WTC11 (cell line): ENCODE results near the gene TDRD9. TPM values are rescaled to one million over a fixed set of nuclear protein-coding genes. Genes with fewer than 3 reads are reported as not detected.

Experiments
- ATAC-seq: fragments of 200-7000 bp; cut with Tn5 transposase; 2 replicates; pipeline ENCODE4 v1.10.0; 2021; ENCODE audit warnings: mild to moderate bottlenecking, moderate library complexity
- CTCF ChIA-PET: fragments of 300-600 bp; sonication (Branson Sonifier 250); formaldehyde crosslinking; loops from one replicate; lab custom pipeline; 2021; ENCODE audit warnings: antibody characterized with exemption; lab: Charles Lee
- POLR2A ChIA-PET: fragments of 350-600 bp; sonication (Branson Sonifier 250); formaldehyde crosslinking; loops from one replicate; lab custom pipeline; 2021; ENCODE audit warnings: antibody characterized with exemption; lab: Charles Lee
- DNase-seq: peaks from one replicate; pipeline ENCODE4 v3.0.0; 2021; ENCODE audit warnings: low spot score
- H3K27ac Mint-ChIP-seq: 2 replicates; pipeline ENCODE4 v1.8.0; 2021; ENCODE audit warnings: mixed read lengths
- H3K27me3 Mint-ChIP-seq: 2 replicates; pipeline ENCODE4 v1.8.0; 2021; ENCODE audit warnings: low read depth, mild to moderate bottlenecking, moderate library complexity, mixed read lengths
- H3K36me3 Mint-ChIP-seq: 2 replicates; pipeline ENCODE4 v1.8.0; 2021; ENCODE audit warnings: mixed read lengths
- H3K4me1 Mint-ChIP-seq: 2 replicates; pipeline ENCODE4 v1.8.0; 2022; ENCODE audit warnings: mixed read lengths
- H3K4me3 Mint-ChIP-seq: 2 replicates; pipeline ENCODE4 v1.8.0; 2021; ENCODE audit warnings: mild to moderate bottlenecking, moderate library complexity, mixed read lengths
- H3K9me3 Mint-ChIP-seq: 2 replicates; pipeline ENCODE4 v1.8.0; 2021; ENCODE audit warnings: mixed read lengths
- ELF4 ChIP-seq: sonication (generic); formaldehyde crosslinking; IDR thresholded peaks from 2 replicates; pipeline ENCODE4 v1.8.1; 2022; ENCODE audit warnings: low read depth, mild to moderate bottlenecking, moderate library complexity, missing genetic modification reagents
- ESRRA ChIP-seq: sonication (generic); formaldehyde crosslinking; IDR thresholded peaks from 2 replicates; pipeline ENCODE4 v1.8.1; 2022; ENCODE audit warnings: mild to moderate bottlenecking, missing genetic modification reagents, borderline replicate concordance
- FOXJ3 ChIP-seq: sonication (generic); formaldehyde crosslinking; IDR thresholded peaks from 2 replicates; pipeline ENCODE4 v1.9.0; 2021; ENCODE audit warnings: missing genetic modification reagents, mild to moderate bottlenecking, borderline replicate concordance
- FOXK1 ChIP-seq: sonication (generic); formaldehyde crosslinking; IDR thresholded peaks from 2 replicates; pipeline ENCODE4 v1.8.0; 2022; ENCODE audit warnings: mild to moderate bottlenecking, moderate library complexity, missing genetic modification reagents
- HMGA2 ChIP-seq: fragments of 250-450 bp; sonication (Bioruptor Pico); IDR thresholded peaks from 2 replicates; pipeline ENCODE4 v1.4.0; 2021; ENCODE audit warnings: mild to moderate bottlenecking, moderate library complexity
- JAZF1 ChIP-seq: fragments of 250-450 bp; sonication (Bioruptor Pico); IDR thresholded peaks from 2 replicates; pipeline ENCODE4 v1.9.0; 2021; ENCODE audit warnings: moderate library complexity, mild to moderate bottlenecking, inconsistent platforms
- NR2C2 ChIP-seq: sonication (generic); formaldehyde crosslinking; IDR thresholded peaks from 2 replicates; pipeline ENCODE4 v1.8.0; 2022; ENCODE audit warnings: mild to moderate bottlenecking, missing genetic modification reagents
- RELA ChIP-seq: sonication (generic); formaldehyde crosslinking; IDR thresholded peaks from 2 replicates; pipeline ENCODE4 v1.8.1; 2022; ENCODE audit warnings: missing genetic modification reagents, mild to moderate bottlenecking, borderline replicate concordance
- RORB ChIP-seq: fragments of 250-450 bp; sonication (Bioruptor Pico); IDR thresholded peaks from 2 replicates; pipeline ENCODE4 v1.9.0; 2021; ENCODE audit warnings: mild to moderate bottlenecking
- TEAD4 ChIP-seq: sonication (generic); formaldehyde crosslinking; IDR thresholded peaks from 2 replicates; pipeline ENCODE4 v1.8.0; 2022; ENCODE audit warnings: mild to moderate bottlenecking, missing genetic modification reagents
- TP53 ChIP-seq: sonication (generic); formaldehyde crosslinking; IDR thresholded peaks from 2 replicates; pipeline ENCODE4 v1.8.1; 2023; ENCODE audit warnings: mild to moderate bottlenecking, missing genetic modification reagents
- ZNF232 ChIP-seq: sonication (generic); formaldehyde crosslinking; IDR thresholded peaks from 2 replicates; pipeline ENCODE4 v1.8.0; 2022; ENCODE audit warnings: mild to moderate bottlenecking, missing genetic modification reagents
- ZNF416 ChIP-seq: fragments of 250-450 bp; sonication (Bioruptor Pico); IDR thresholded peaks from 2 replicates; pipeline ENCODE4 v1.9.0; 2021; ENCODE audit warnings: mild to moderate bottlenecking, inconsistent platforms
- total RNA-seq: library from RNA; stranded (reverse); gene quantifications from 3 replicates; pipeline ENCODE4 v1.2.3, GENCODE V29; 2021
- TF ChIP-seq, protein P1 (sequence below): sonication (generic); formaldehyde crosslinking; IDR thresholded peaks from 2 replicates; pipeline ENCODE4 v1.8.0; 2022; ENCODE audit warnings: missing genetic modification reagents
- TF ChIP-seq, protein P2 (sequence below): sonication (generic); formaldehyde crosslinking; IDR thresholded peaks from 2 replicates; pipeline ENCODE4 v1.8.0; 2022; ENCODE audit warnings: mild to moderate bottlenecking, missing genetic modification reagents
- TF ChIP-seq, protein P3 (sequence below): sonication (generic); formaldehyde crosslinking; IDR thresholded peaks from 2 replicates; pipeline ENCODE4 v1.8.1; 2022; ENCODE audit warnings: missing genetic modification reagents, borderline replicate concordance
- TF ChIP-seq, protein P4 (sequence below): sonication (generic); formaldehyde crosslinking; IDR thresholded peaks from 2 replicates; pipeline ENCODE4 v1.8.1; 2022; ENCODE audit warnings: mild to moderate bottlenecking, missing genetic modification reagents, moderate library complexity, borderline replicate concordance
- TF ChIP-seq, protein P5 (sequence below): sonication (generic); formaldehyde crosslinking; IDR thresholded peaks from 2 replicates; pipeline ENCODE4 v1.8.1; 2023; ENCODE audit warnings: mild to moderate bottlenecking, missing genetic modification reagents, borderline replicate concordance
- TF ChIP-seq, protein P6 (sequence below): sonication (generic); formaldehyde crosslinking; IDR thresholded peaks from 2 replicates; pipeline ENCODE4 v1.8.0; 2022; ENCODE audit warnings: mild to moderate bottlenecking, missing genetic modification reagents
- TF ChIP-seq, protein P7 (sequence below): sonication (generic); formaldehyde crosslinking; IDR thresholded peaks from 2 replicates; pipeline ENCODE4 v1.8.0; 2022; ENCODE audit warnings: mild to moderate bottlenecking, missing genetic modification reagents

The TDRD9 gene
- total RNA-seq, 1 experiment from 2014 or later, result 0.17 TPM

DNA sequence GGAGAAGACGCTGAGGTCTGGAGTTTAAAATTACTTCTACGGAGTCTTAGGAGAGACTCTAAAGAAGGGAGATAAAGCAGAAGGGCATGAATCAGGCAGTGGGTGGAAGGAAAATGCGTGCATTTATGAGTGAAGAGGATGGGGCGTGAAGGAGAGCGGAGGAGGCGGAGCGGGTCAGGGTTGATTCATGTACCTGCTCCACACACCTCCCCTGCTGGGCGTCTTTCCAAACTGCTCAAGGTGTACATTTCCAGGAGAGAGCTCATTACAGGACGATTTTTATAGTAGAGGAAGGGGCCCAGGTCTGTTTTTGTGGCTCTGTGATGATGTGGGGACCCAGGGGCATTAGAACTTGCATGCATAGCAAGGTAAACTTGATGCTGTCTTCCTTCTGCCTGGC, 92.2 kb downstream of the TDRD9 start (continued):
- TF ChIP-seq, protein P1, sequence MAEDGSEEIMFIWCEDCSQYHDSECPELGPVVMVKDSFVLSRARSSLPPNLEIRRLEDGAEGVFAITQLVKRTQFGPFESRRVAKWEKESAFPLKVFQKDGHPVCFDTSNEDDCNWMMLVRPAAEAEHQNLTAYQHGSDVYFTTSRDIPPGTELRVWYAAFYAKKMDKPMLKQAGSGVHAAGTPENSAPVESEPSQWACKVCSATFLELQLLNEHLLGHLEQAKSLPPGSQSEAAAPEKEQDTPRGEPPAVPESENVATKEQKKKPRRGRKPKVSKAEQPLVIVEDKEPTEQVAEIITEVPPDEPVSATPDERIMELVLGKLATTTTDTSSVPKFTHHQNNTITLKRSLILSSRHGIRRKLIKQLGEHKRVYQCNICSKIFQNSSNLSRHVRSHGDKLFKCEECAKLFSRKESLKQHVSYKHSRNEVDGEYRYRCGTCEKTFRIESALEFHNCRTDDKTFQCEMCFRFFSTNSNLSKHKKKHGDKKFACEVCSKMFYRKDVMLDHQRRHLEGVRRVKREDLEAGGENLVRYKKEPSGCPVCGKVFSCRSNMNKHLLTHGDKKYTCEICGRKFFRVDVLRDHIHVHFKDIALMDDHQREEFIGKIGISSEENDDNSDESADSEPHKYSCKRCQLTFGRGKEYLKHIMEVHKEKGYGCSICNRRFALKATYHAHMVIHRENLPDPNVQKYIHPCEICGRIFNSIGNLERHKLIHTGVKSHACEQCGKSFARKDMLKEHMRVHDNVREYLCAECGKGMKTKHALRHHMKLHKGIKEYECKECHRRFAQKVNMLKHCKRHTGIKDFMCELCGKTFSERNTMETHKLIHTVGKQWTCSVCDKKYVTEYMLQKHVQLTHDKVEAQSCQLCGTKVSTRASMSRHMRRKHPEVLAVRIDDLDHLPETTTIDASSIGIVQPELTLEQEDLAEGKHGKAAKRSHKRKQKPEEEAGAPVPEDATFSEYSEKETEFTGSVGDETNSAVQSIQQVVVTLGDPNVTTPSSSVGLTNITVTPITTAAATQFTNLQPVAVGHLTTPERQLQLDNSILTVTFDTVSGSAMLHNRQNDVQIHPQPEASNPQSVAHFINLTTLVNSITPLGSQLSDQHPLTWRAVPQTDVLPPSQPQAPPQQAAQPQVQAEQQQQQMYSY, result no peak
- TF ChIP-seq JAZF1 (CRISPR knock-in tag), result no peak
- TF ChIP-seq, protein P2, sequence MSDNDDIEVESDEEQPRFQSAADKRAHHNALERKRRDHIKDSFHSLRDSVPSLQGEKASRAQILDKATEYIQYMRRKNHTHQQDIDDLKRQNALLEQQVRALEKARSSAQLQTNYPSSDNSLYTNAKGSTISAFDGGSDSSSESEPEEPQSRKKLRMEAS (CRISPR knock-in tag), result no peak
- TF ChIP-seq ZNF416 (CRISPR knock-in tag), result no peak
- TF ChIP-seq RELA (CRISPR knock-in tag), result no peak

DNA sequence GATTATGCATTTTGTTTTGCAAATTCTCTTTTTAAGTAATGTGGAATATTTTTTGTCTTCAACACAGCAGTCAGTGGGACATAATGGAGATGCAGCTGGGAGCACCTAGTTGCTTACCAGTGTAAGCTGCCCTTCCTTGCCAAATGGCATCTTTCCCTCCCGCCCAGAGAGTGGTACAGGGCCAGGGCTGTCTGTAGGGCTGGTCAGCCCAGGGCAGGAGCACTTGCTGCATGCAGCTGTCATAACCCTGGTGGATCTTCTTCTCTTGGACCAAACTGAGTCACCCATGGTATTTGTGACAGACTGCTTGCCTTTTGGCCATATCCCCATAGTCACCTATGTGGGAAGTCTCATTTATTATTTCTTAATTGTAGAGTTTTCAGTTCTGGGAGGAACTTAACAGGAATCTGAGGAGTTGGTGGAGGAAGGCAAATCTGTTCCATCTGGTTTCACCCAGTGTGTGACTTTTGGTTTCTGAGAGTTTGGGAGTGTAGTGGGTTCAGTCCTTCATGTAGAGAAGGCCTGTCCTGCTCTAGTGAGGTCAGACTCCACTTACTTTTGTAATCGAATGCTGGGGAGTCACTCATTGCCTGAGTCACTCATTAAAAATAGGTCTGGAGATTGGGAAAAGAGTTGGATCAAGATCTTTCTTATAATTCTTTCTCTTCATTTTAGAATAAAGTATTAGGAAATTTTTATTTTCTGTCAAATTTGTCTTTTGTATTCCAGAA, 95.2 kb downstream of the TDRD9 start:
- ChIA-PET POLR2A (no interaction called here), CTCF (interaction anchor here (2.0 kb wide), 1 partner anchor 123 kb away, joined by 4 read pairs; no protein-coding TSS in a partner anchor)
- DNase-seq (no peak), ATAC-seq (no peak)
- H3K27ac Mint-ChIP-seq, result no peak overlapping the region
- H3K27me3 Mint-ChIP-seq, result no peaks in the 10 kb centered on the region
- no peaks in the 10 kb centered on the region for H3K9me3 Mint-ChIP-seq
- no peak overlapping the region for H3K4me3 Mint-ChIP-seq
- H3K36me3 Mint-ChIP-seq, result no peaks in the 10 kb centered on the region
- no peaks in the 10 kb centered on the region for H3K4me1 Mint-ChIP-seq
- TF ChIP-seq ELF4 (no peak), ZNF416 (CRISPR knock-in tag) (no peak), FOXK1 (CRISPR knock-in tag) (no peak), HMGA2 (CRISPR knock-in tag) (no peak), FOXJ3 (CRISPR knock-in tag) (no peak), TP53 (CRISPR knock-in tag) (no peak), ESRRA (CRISPR knock-in tag) (no peak), TEAD4 (no peak), RORB (CRISPR knock-in tag) (no peak), NR2C2 (CRISPR knock-in tag) (no peak), ZNF232 (no peak)
- TF ChIP-seq, protein P3, sequence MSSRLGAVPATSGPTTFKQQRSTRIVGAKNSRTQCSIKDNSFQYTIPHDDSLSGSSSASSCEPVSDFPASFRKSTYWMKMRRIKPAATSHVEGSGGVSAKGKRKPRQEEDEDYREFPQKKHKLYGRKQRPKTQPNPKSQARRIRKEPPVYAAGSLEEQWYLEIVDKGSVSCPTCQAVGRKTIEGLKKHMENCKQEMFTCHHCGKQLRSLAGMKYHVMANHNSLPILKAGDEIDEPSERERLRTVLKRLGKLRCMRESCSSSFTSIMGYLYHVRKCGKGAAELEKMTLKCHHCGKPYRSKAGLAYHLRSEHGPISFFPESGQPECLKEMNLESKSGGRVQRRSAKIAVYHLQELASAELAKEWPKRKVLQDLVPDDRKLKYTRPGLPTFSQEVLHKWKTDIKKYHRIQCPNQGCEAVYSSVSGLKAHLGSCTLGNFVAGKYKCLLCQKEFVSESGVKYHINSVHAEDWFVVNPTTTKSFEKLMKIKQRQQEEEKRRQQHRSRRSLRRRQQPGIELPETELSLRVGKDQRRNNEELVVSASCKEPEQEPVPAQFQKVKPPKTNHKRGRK, result no peak
- TF ChIP-seq, protein P4, sequence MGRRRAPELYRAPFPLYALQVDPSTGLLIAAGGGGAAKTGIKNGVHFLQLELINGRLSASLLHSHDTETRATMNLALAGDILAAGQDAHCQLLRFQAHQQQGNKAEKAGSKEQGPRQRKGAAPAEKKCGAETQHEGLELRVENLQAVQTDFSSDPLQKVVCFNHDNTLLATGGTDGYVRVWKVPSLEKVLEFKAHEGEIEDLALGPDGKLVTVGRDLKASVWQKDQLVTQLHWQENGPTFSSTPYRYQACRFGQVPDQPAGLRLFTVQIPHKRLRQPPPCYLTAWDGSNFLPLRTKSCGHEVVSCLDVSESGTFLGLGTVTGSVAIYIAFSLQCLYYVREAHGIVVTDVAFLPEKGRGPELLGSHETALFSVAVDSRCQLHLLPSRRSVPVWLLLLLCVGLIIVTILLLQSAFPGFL (CRISPR knock-in tag), result no peak
- TF ChIP-seq, protein P5, sequence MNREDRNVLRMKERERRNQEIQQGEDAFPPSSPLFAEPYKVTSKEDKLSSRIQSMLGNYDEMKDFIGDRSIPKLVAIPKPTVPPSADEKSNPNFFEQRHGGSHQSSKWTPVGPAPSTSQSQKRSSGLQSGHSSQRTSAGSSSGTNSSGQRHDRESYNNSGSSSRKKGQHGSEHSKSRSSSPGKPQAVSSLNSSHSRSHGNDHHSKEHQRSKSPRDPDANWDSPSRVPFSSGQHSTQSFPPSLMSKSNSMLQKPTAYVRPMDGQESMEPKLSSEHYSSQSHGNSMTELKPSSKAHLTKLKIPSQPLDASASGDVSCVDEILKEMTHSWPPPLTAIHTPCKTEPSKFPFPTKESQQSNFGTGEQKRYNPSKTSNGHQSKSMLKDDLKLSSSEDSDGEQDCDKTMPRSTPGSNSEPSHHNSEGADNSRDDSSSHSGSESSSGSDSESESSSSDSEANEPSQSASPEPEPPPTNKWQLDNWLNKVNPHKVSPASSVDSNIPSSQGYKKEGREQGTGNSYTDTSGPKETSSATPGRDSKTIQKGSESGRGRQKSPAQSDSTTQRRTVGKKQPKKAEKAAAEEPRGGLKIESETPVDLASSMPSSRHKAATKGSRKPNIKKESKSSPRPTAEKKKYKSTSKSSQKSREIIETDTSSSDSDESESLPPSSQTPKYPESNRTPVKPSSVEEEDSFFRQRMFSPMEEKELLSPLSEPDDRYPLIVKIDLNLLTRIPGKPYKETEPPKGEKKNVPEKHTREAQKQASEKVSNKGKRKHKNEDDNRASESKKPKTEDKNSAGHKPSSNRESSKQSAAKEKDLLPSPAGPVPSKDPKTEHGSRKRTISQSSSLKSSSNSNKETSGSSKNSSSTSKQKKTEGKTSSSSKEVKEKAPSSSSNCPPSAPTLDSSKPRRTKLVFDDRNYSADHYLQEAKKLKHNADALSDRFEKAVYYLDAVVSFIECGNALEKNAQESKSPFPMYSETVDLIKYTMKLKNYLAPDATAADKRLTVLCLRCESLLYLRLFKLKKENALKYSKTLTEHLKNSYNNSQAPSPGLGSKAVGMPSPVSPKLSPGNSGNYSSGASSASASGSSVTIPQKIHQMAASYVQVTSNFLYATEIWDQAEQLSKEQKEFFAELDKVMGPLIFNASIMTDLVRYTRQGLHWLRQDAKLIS (CRISPR knock-in tag), result no peak
- TF ChIP-seq, protein P6, sequence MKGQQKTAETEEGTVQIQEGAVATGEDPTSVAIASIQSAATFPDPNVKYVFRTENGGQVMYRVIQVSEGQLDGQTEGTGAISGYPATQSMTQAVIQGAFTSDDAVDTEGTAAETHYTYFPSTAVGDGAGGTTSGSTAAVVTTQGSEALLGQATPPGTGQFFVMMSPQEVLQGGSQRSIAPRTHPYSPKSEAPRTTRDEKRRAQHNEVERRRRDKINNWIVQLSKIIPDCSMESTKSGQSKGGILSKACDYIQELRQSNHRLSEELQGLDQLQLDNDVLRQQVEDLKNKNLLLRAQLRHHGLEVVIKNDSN (CRISPR knock-in tag), result no peak
- TF ChIP-seq, protein P7, sequence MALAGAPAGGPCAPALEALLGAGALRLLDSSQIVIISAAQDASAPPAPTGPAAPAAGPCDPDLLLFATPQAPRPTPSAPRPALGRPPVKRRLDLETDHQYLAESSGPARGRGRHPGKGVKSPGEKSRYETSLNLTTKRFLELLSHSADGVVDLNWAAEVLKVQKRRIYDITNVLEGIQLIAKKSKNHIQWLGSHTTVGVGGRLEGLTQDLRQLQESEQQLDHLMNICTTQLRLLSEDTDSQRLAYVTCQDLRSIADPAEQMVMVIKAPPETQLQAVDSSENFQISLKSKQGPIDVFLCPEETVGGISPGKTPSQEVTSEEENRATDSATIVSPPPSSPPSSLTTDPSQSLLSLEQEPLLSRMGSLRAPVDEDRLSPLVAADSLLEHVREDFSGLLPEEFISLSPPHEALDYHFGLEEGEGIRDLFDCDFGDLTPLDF (CRISPR knock-in tag), result no peak
